HL-60 (cell line): ENCODE data around the gene MSI1.

ENCODE experiments used
- GABPA ChIP-seq: IDR thresholded peaks from 2 replicates; pipeline ENCODE4 v1.6.1; 2012; ENCODE audit warnings: low read depth
- POLR2AphosphoS5 ChIP-seq: IDR thresholded peaks from 2 replicates; pipeline ENCODE4 v1.6.1; 2012; ENCODE audit warnings: low read depth
- SPI1 ChIP-seq: IDR thresholded peaks from 2 replicates; pipeline ENCODE4 v1.6.1; 2012; ENCODE audit warnings: low read depth, mild to moderate bottlenecking, borderline replicate concordance
- TF ChIP-seq, protein P1 (sequence below): IDR thresholded peaks from one replicate; pipeline ENCODE4 v1.5.1; 2011; ENCODE audit warnings: low read length, control low read depth, inconsistent platforms; ENCODE audit not compliant: insufficient read depth
- TF ChIP-seq, protein P2 (sequence below): IDR thresholded peaks from 2 replicates; pipeline ENCODE4 v1.6.1; 2012; ENCODE audit warnings: low read depth; ENCODE audit not compliant: insufficient replicate concordance

DNA sequence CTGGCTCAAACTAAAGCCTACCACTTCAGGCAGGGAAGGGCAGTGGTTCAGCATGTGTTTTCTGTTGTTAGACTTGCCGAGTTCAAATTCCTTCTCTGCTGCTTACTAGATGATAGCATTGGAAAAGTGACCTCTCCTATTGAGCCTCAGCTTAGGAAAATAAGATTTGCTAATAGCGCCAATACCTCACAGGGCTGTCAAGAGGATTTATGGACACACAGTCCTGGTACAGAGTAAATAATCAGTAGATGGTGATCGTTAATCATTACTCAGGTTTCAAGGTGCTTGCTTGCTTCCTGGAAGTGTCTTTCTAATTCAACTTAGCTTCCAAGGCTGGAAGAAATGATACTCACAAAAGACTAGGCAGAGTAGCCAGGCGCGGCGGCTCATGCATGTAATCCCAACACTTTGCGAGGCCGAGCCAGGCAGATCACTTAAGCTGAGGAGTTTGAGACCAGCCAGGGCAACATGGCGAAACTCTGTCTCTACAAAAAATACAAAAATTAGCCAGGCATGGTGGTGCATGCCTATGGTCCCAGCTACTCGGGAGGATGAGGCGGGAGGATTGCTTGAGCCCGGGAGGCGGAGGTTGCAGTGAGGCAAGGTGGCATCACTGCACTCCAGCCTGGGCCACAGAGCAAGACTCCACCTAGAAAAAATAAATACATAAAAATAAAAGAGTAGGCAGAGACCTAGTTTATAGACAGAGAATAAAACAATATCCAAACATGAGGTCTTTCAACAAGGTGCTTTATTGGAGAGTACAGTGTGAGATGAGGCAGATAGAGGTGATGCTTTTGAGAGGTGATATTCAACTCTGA is 47.4 kb downstream of the MSI1 start:
- TF ChIP-seq, protein P1, sequence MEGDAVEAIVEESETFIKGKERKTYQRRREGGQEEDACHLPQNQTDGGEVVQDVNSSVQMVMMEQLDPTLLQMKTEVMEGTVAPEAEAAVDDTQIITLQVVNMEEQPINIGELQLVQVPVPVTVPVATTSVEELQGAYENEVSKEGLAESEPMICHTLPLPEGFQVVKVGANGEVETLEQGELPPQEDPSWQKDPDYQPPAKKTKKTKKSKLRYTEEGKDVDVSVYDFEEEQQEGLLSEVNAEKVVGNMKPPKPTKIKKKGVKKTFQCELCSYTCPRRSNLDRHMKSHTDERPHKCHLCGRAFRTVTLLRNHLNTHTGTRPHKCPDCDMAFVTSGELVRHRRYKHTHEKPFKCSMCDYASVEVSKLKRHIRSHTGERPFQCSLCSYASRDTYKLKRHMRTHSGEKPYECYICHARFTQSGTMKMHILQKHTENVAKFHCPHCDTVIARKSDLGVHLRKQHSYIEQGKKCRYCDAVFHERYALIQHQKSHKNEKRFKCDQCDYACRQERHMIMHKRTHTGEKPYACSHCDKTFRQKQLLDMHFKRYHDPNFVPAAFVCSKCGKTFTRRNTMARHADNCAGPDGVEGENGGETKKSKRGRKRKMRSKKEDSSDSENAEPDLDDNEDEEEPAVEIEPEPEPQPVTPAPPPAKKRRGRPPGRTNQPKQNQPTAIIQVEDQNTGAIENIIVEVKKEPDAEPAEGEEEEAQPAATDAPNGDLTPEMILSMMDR: no peak
- TF ChIP-seq POLR2AphosphoS5: no peak
- TF ChIP-seq, protein P2, sequence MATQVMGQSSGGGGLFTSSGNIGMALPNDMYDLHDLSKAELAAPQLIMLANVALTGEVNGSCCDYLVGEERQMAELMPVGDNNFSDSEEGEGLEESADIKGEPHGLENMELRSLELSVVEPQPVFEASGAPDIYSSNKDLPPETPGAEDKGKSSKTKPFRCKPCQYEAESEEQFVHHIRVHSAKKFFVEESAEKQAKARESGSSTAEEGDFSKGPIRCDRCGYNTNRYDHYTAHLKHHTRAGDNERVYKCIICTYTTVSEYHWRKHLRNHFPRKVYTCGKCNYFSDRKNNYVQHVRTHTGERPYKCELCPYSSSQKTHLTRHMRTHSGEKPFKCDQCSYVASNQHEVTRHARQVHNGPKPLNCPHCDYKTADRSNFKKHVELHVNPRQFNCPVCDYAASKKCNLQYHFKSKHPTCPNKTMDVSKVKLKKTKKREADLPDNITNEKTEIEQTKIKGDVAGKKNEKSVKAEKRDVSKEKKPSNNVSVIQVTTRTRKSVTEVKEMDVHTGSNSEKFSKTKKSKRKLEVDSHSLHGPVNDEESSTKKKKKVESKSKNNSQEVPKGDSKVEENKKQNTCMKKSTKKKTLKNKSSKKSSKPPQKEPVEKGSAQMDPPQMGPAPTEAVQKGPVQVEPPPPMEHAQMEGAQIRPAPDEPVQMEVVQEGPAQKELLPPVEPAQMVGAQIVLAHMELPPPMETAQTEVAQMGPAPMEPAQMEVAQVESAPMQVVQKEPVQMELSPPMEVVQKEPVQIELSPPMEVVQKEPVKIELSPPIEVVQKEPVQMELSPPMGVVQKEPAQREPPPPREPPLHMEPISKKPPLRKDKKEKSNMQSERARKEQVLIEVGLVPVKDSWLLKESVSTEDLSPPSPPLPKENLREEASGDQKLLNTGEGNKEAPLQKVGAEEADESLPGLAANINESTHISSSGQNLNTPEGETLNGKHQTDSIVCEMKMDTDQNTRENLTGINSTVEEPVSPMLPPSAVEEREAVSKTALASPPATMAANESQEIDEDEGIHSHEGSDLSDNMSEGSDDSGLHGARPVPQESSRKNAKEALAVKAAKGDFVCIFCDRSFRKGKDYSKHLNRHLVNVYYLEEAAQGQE: no peak
- TF ChIP-seq GABPA: no peak
- no peak for TF ChIP-seq SPI1
